ENCODE data around the gene ANKRD6.
"Not testable (repeated sequence)": the region's sequence is repeated elsewhere in the genome, so short reads cannot be mapped to it uniquely, and the experiment has no call there.

The ANKRD6 gene

DNA sequence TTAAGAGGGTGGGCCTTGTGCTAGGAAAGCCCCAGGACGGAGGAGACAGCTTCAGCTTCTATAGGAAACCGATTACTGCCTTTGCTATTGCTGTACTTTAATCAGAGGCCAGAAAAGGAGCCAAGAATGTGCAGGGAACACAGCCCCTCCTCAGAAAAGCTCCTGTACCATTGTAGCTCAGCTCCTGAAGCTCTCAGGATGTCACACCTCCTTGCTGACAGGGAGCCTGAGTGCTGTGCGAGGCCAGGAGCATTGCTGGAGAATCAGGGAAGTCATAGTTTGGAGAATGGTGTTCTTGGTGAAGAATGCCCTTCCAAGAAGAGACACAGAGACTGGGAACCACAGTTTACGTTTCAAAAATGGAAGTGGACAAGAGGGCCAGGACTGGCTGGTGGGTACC is 158.8 kb downstream of the ANKRD6 start:
- DNase-seq (ENCODE audit: low read depth in 1 of 2, low spot score in 1 of 2), result no peak

DNA sequence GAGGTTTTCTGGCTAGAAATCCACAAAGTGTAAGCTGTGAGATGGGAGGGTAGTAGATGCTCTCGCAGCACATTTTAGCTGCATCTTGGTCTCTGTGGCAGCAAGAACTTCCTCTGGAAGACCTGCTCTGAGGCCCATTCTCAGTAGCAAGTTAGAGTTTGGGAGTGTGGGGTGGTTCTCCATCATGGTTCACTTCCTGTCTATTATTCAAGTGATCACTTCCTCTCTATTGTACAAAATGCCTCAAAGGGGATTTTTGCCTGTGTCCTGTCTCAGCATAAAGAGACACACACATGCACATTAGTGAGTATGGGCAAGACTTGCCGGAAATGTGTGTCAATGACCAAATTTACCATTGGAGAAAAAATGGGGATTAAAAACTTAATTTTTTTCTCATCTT is 163.1 kb downstream of the ANKRD6 start:
- no peak for DNase-seq (ENCODE audit: low read depth in 1 of 2, low spot score in 1 of 2)

DNA sequence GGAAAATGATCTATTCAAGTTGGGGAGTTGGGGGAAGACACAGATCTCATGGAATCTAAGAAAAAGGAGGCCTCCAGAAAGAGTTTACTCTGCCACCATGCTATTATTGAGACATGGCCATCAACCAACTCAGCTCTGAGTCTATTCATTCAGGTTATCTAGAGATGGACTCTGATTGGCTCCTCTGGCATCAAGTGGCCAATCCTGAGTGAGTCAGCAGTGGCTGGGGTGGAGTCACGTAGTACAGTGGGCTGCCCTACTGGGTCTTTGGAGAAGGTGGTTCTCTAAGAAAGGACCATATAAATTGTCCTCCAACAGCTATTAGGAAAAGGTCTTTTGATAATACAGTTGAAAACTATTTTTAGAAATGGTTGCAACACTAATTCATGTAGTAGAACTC is 163.5 kb downstream of the ANKRD6 start:
- DNase-seq (ENCODE audit: low read depth in 1 of 2, low spot score in 1 of 2), result no peak

DNA sequence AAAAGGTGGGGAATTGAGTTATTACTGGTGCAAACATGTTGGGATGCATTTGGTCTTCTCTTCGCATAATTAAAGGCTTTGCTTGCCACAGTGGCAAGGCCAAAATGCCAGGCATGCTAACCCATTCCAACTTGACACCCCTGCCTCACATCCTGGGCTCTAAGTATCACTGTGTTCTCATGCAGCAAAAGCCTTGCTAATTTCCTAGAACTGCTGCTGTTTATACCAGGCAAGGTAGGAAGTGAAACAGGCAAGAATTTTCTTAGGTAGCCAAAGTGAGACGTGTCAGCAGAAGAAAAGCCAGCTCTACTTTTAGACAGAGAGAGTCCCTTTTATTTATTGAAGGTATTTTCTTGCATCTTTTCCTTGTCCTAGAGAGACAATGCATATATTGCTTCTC is 164.4 kb downstream of the ANKRD6 start:
- no peak for DNase-seq (ENCODE audit: low read depth in 1 of 2, low spot score in 1 of 2)

DNA sequence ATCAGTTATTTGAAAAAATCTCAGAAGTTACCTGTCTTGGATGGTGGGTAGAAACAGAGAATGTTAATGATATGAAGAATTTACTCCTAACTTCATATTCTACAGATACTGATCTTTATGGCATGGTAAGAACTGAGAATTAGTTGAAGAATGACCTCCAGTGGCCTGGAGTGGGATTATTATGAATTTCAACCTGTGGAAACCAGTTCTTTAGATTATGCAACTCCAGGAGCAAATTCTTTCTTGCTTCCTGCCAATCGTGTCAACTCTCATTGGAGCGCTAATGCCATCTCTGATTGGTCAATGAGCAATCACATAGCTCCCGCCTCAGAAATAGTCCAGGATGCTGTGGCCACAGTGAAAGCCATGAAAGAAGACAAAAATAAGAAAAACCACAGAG is 165.0 kb downstream of the ANKRD6 start:
- DNase-seq (ENCODE audit: low read depth in 1 of 2, low spot score in 1 of 2), result no peak

DNA sequence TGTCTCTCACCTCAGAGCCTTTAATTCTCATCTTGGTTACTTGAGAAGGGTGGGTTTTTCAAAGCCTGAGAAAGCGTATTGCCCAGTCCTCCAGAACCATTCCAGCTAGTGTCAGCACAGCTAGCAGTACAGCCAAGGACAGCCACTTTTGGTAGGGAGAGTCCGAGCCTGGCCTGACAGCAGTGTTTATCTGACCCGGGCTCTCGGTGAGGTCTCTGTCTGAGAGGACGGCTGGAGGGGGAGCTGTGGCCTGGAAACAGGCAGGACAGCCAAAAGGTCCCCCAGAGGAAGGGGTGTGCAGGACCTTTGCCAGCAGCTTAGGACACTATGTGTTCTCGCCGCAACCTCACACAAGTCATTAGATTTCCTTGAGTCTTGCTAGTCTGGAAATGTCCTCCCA is 166.8 kb downstream of the ANKRD6 start:
- DNase-seq (ENCODE audit: low read depth in 1 of 2, low spot score in 1 of 2), result no peak

DNA sequence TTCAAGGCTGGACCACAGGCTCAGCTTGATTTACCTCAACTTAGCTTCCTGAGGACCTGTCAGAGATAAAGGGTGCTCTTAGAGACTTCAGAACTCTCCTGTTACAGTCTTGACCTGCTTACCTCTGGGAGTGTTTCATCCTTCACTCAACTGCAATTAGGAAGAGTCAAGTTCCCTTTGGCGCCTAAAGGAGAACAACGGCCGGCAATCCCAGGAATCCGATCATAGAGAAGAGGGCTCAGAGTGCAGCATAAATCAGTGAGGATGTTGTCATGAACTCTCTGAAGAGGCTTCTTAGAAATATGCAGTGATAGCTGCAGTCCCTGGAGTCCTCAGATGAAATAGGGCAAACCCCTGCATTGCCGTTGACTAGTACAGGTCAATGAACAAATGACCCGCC is 169.2 kb downstream of the ANKRD6 start:
- DNase-seq (ENCODE audit: low read depth in 1 of 2, low spot score in 1 of 2), result no peak

DNA sequence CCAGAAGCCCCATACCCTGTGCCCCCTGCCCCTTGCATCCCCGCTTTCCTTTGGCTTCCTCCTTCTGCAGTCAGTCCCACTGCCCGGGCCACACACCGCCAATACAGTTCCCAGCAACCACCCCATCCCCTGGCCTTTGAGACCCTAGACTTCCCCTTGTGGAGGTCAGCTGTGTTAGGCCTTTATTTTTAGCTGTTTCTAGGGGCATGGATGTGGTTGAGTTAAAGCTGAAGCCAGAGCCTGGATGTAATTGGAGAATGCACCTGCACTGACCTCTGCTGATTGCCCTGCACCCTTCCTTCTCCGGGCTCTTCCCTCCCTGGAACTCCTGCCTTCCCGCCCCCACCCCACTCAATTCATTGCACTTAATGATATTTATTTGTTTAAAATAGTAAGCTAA is 171.7 kb downstream of the ANKRD6 start:
- no peak for DNase-seq (ENCODE audit: low read depth in 1 of 2, low spot score in 1 of 2)

DNA sequence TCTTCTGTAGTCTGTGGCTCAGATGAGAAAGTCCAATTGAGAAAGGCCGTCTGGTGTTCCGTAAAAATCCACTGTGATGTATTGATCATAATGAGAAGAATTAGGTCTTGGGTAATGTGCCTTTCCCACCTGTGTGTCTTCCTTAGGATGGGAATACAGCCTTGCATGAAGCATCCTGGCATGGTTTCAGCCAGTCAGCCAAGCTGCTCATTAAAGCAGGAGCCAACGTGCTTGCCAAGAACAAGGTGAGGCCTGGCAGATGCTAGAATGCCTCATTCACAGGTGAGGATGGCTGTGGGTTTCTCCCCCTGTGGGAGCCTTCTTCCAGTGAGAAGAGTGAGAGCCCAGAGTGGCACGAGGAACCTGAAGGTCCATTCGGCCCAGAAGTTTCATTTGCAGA is 172.9 kb downstream of the ANKRD6 start:
- no peak for DNase-seq (ENCODE audit: low read depth in 1 of 2, low spot score in 1 of 2)

DNA sequence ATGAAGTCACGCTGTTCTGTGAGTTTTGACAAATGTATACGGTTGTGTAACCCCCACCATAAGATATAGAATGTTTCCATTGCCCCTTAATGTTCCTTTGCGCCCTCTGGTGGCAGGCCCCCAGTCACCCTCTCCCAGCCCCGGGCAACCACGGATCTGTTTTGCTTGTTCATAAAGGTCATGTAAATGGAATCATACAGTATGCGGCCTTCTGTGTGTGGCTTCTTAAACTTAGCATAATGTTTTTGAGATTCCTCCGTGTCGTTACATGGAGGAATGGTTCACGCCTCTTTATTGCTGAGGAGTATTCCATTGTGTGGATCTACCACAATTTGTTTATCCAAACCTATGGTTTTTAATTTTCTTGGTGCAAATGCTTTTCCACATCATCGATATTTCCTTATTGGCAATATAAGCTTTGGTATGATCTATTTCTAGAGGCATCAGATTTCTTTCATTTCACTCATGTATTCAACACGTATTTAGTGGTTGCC is 177.2 kb downstream of the ANKRD6 start:
- peak; percentile 57 to 62 for DNase-seq (ENCODE audit: low read depth in 1 of 2, low spot score in 1 of 2)

DNA sequence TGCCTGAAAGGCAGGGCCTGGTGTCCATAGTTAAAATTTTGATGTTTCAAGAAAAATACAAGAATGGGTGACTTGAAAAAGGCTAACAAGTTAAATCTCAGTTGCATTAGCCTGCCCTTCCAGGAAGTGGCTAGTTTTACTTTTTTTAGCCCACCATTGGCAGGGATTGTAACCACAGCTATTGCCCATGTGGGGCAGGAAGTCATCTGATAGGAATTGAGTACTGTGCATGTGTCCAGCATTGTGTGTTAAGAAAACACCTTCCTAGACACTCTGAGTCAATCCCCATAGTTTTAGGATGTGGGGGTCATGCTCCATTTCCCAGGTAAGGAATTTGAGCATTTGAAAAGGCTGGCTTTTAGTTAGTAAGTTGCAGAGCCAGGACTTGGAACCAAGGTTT is 178.7 kb downstream of the ANKRD6 start:
- DNase-seq (ENCODE audit: low read depth in 1 of 2, low spot score in 1 of 2), result no peak

DNA sequence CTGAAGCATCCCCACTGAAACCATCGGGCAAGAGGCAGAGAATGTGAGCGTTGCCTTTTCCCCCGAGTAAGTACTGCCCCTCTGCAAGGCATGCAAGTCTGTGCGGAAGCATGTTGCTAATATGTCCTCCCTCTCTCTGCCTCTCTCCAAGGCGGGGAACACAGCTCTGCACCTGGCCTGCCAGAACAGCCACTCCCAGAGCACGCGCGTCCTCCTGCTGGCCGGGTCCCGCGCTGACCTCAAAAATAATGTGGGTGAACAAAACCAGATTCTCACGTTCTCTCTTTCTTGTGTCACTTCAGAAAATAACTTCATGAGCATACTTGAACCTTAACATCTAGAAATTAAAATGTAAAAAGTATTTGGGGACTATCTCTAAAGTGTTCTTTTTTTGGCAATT is 179.2 kb downstream of the ANKRD6 start:
- DNase-seq (ENCODE audit: low read depth in 1 of 2, low spot score in 1 of 2), result no peak

DNA sequence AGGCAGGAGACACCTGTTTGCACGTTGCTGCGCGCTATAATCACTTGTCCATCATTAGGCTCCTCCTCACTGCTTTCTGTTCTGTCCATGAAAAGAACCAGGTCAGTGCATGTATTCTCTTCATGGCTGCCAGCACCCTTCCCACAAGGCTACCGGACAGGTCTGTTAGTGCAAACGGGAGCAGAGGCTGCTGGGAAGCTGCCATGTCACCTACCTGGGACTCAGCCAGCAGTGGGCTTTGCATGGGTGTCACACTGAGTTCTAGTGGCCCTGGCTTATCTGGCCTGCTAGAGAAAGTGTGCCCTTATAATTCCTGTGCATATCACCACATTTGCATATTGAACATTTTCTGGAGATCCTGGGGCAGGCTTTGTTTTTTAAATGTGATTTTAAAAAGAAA is 180.8 kb downstream of the ANKRD6 start:
- DNase-seq (ENCODE audit: low read depth in 1 of 2, low spot score in 1 of 2), result no peak

DNA sequence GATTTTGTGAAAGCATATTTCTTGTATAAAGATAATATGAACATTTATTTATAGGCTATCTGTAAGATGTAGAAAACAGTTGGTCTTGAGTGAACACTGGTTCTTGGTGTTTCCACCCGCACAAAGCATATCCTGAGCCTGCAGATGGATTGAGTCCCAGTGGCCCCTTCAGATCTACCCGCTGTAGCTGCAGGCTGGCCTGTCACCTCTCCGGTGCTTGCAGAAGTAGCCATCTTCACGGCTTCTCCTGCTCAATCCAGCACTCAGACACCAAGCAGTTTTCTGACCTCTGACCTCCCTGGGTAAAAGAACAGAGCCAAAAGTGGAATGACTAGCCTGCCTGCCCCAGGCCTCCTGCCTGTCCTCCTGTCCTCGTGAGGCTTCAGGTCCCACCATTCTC is 182.9 kb downstream of the ANKRD6 start:
- no peak for DNase-seq (ENCODE audit: low read depth in 1 of 2, low spot score in 1 of 2)

DNA sequence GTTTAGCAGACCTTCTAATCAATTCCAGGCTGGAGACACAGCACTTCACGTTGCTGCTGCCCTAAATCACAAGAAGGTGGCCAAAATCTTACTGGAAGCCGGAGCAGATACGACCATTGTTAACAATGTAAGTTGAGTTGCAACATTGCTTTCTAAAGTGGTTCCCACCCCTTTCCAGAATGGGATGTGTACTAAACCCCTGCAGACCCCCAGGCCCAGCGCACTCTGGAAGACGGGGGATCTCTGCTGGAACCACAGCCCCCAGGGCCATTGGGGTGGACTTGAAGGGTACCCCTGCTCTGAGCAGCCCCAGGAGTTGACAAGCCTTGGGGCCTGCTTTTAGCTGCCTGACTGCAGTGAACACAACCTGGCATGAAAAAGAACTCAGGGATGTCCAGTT is 183.6 kb downstream of the ANKRD6 start:
- no peak for DNase-seq (ENCODE audit: low read depth in 1 of 2, low spot score in 1 of 2)

DNA sequence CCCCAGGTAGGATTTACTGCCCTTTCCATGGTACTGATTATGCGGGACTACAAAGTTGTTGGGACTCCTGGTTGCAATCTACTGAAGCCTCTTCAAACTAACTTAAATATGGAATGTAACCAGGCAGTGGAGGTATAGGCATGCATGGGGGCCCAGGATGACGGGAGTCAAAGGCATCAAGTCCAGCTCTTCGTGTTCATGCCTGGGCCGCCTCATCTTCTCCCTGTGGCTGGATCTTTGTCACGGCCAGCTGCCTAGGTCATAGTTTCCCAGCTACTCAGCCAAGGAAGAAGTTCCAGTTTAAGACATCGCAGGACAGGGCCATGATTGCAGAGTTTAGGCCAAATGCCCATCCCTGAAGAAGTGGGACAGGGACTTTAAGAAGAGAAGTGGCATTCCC is 185.1 kb downstream of the ANKRD6 start:
- no peak for DNase-seq (ENCODE audit: low read depth in 1 of 2, low spot score in 1 of 2)

DNA sequence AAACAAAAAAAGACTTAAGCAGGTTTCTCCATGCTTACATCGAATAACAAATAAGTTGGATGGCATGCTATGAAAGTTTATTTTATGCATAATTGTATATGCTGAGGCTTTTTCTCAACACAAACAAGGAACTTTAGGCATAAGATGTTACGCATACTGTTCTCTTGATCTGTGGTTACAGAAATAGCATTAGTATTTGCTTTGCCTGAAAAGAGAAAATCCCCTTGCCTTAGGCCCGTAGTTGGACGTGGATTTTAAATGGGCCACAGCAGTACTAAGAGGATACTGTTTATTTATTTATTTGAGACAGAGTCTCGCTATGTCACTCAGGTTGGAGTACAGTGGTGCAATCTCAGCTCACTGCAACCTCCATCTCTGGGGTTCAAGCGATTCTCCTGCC is 186.6 kb downstream of the ANKRD6 start:
- DNase-seq (ENCODE audit: low read depth in 1 of 2, low spot score in 1 of 2), result no peak

DNA sequence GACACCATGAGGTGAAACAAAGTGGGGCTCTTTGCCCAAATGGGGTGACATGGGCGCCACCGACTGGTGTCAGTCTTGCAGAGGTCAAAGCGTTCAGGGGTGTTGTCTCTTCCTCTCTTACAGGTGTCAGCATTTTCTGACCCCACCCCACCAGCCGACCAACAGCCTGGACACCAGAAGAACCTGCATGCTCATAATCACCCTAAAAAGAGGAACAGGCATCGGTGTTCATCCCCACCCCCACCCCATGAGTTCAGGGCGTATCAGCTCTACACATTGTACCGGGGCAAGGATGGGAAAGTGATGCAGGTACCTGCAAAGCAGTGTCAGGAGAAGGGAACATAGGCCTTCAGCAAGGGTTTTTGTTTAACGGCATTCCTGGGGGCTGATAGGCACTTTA is 190.8 kb downstream of the ANKRD6 start:
- no peak for DNase-seq (ENCODE audit: low read depth in 1 of 2, low spot score in 1 of 2)

DNA sequence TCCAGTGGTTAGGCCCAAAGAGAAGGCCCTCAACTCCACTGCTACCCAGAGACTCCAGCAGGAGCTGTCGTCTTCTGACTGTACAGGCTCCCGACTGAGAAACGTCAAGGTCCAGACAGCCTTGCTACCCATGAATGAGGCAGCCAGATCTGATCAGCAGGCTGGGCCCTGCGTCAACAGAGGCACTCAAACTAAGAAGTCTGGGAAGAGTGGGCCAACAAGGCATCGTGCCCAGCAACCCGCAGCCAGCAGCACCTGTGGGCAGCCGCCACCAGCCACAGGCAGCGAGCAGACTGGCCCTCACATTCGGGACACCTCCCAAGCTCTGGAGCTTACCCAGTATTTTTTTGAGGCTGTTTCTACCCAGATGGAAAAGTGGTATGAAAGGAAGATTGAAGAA is 197.5 kb downstream of the ANKRD6 start:
- no peak for DNase-seq (ENCODE audit: low read depth in 1 of 2, low spot score in 1 of 2)

DNA sequence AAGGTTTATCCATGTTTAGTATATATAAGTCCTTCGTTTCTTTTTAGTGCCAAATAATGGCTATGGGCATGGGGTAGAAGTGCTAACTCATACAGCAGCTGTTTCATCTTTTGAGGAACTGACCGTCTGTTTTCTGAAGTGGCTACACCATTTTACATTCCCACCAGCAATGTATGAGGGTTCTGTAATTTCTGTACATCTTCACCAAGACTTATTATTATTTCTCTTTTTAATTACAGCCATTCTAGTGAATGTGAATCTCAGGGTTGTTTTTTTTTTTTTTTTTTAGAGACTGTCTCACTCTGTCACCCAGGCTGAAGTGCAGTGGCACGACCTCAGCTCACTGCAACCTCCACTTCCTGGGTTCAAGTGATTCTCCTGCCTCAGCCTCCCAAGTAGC is 203.5 kb downstream of the ANKRD6 start:
- not testable (repeated sequence) for DNase-seq (ENCODE audit: low read depth in 1 of 2, low spot score in 1 of 2)

DNA sequence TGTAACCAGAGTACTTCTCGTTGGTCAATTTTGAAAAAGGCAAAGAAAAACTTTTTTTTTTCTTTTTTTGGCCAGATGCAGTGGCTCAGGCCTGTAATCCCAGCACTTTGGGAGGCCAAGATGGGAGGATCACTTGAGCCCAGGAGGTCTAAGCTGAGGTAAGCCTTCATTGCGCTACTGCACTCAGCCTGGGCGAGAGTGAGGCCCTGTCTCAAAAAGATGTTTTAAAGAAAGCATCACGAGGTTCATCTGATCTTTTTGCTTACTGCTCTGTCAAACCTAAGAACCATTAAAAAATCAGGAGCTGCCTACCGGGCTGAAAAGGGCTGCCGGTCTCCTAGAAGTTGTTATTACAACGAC is 205.0 kb downstream of the ANKRD6 start:
- no peak for DNase-seq (ENCODE audit: low read depth in 1 of 2, low spot score in 1 of 2)

DNA sequence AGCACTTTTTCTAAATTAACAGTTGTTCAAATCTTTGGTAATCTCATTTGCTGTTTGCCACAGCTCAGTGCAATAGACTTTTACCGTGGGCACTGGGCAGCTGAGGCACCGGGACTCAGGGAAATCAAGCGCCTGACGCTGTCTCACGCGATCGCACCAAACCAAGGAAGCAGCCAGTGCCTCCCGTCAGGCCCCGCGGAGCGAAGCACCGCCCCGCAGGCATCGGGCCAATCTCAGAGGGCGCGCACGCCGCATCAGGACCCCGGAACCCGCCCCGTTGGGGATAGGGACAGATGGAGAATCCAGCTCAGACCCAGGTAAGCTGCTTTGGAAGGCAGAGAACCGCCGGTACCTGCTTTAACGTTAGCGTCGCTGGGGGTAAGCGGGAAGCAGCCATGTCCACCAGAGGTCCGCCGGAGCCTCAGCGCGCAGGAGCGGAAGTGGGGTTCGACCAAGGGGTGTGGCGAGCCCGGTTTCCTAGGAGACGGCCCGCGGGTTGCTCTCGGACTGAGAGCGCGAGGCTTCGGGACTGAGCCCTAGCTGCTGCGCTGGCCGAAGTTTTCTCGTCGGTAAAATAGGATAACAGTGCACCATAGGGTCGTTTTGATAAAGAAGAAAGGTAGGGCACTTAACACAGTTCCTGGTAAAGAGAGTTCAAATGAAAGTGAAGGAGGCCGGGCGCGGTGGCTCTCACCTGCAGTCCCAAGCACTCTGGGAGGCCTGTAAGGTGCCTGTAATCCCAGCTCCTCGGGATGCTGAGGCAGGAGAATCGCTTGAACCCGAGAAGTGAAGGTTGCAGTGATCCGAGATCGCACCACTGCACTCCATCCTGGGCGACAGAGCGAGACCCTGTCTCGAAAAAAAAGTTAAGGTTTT is 205.6 kb downstream of the ANKRD6 start, which contains the start of gene LYRM2:
Gene LYRM2 (minus strand): TSS at position 428 of the 876 bp plus-strand sequence. CDS start 31 bp downstream, at position 397.
- DNase-seq (ENCODE audit: low read depth in 1 of 2, low spot score in 1 of 2), result peak; percentile 86 to 89

DNA sequence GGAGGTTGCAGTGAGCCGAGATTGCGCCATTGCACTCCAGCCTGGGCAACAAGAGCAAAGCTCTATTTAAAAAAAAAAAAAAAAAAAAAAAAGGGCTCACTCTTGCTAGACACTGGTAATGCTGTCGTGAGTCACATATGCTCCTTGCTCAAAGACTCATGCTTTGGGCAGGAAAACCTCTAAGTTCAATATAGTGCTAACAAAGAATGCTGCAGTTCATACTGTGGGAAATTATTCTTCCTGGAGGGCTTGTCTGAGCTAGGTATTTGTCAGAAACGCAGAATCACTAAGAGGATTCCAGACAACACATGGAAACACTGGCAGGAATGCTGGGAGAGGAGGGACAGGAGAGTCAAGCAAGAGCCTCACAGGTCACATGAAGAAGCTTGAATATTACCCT is 207.9 kb downstream of the ANKRD6 start:
- DNase-seq (ENCODE audit: low read depth in 1 of 2, low spot score in 1 of 2), result no peak

Data from activated CD4-positive, alpha-beta T cell treated with anti-CD3 and anti-CD28 coated beads, Interleukin-2, amount 50 U/mL, for 24 hours (primary cell).